ENCODE results near the gene MCUB. TPM values are rescaled to one million over a fixed set of nuclear protein-coding genes. Genes with fewer than 3 reads are reported as not detected.

The MCUB gene
- total and polyA plus RNA-seq, 12 donors, result 1.7 to 12.6 (median 3.5) TPM

- no peaks in the 10 kb centered on the region for H3K9me3 ChIP-seq
- WGBS, 2 donors, result 0% methylated on average over 67 to 83 of the region's 83 CpGs
- H3K27me3 ChIP-seq, result no peaks in the 10 kb centered on the region
- peaks cover 0 to 4% (median 0%) of the 10 kb centered on the region in 9 donors for H3K36me3 ChIP-seq
- H3K27ac ChIP-seq, result peak within 1 kb of the TSS; percentile 28 to 92 (median 83)
- H3K4me3 ChIP-seq, result peak within 1 kb of the TSS; percentile 72 to 100 (median 92)
- TF ChIP-seq CTCF (IDR thresholded peaks at IDR 0.05), result no peak
- peaks cover 0 to 24% (median 14%) of the 10 kb centered on the region in 9 donors for H3K4me1 ChIP-seq
- intact Hi-C loops (cut with DNase I), result loop anchor here in 5 of 10 donors (5.0 to 10.0 kb wide), 3 partner anchors 72 to 295 kb away; partner anchors contain the start of genes CFI (in 2 of the 5), GAR1 (in 2 of the 5) and SEC24B (in 2 of the 5)
- ATAC-seq (peak; percentile 93 to 98 (median 96)), DNase-seq (peak; percentile 46 to 67)
These were observed 169.9 kb downstream of the MCUB start, which contains the start of gene PLA2G12A for GRCh38 chr4:109729718-109730618. TSS of gene PLA2G12A (minus strand) at chr4:109730070. CDS start at chr4:109729809, 261 bp downstream.

GRCh38 chr4:109730619-109731545 lies 170.8 kb downstream of the MCUB start:
- Histone ChIP-seq H3K9me3 (no peaks in the 10 kb centered on the region), H3K36me3 (peaks cover 0 to 4% (median 0%) of the 10 kb centered on the region in 9 donors), H3K27me3 (no peaks in the 10 kb centered on the region), H3K27ac (peak overlapping the region; percentile 28 to 92 (median 83)), H3K4me1 (peaks cover 0 to 24% (median 14%) of the 10 kb centered on the region in 9 donors), H3K4me3 (peak overlapping the region; percentile 72 to 100 (median 92))
- intact Hi-C loops (cut with DNase I), result loop anchor here in 4 of 10 donors (5.0 to 10.0 kb wide), 3 partner anchors 71 to 296 kb away; partner anchors contain the start of genes CFI (in 2 of the 4), GAR1 (in 2 of the 4) and SEC24B (in 1 of the 4)
- ATAC-seq, result no peak
- no peak for DNase-seq
- 54 to 55% methylated on average over 21 of the region's 21 CpGs for WGBS, 2 donors
- TF ChIP-seq CTCF (IDR thresholded peaks at IDR 0.05), result peak in 1 of 9 donors; percentile 12

- 92 to 93% methylated on average over 5 of the region's 5 CpGs for WGBS, 2 donors
- Histone ChIP-seq H3K9me3 (no peaks in the 10 kb centered on the region), H3K36me3 (no peaks in the 10 kb centered on the region), H3K4me3 (no peak overlapping the region), H3K27me3 (no peaks in the 10 kb centered on the region), H3K27ac (no peak overlapping the region), H3K4me1 (peaks cover 0 to 15% (median 8%) of the 10 kb centered on the region in 9 donors)
- DNase-seq (no peak), ATAC-seq (no peak)
- no peak for TF ChIP-seq CTCF (IDR thresholded peaks at IDR 0.05)
- intact Hi-C loops (cut with DNase I), result loop anchor here in 4 of 10 donors (5.0 to 10.0 kb wide), 3 partner anchors 69 to 299 kb away; partner anchors contain the start of genes CFI (in 2 of the 4), GAR1 (in 2 of the 4) and SEC24B (in 1 of the 4)
These were observed 173.7 kb downstream of the MCUB start for GRCh38 chr4:109733728-109734127.
